K562 (cell line): ENCODE results near the gene PPM1G. TPM values are rescaled to one million over a fixed set of nuclear protein-coding genes. Genes with fewer than 3 reads are reported as not detected.

ENCODE experiments used
- ETS2 ChIP-seq: IDR thresholded peaks from 2 replicates; pipeline ENCODE4 v1.6.1; 2016; ENCODE audit warnings: borderline replicate concordance, missing genetic modification characterization, mild to moderate bottlenecking, moderate library complexity, missing compliant biosample characterization; ENCODE audit not compliant: poor library complexity, severe bottlenecking
- HNRNPL ChIP-seq: fragments of 200-400 bp; formaldehyde crosslinking; IDR thresholded peaks from 2 replicates; pipeline ENCODE4 v1.6.1; 2017; ENCODE audit warnings: low read depth, mild to moderate bottlenecking, low read length
- KAT7 ChIP-seq: sonication (generic); formaldehyde crosslinking; IDR thresholded peaks from 2 replicates; pipeline ENCODE4 v1.8.0; 2022; ENCODE audit warnings: missing genetic modification reagents, mild to moderate bottlenecking, borderline replicate concordance
- MCM7 ChIP-seq, 2 experiments: fragments of 450-650 bp; IDR thresholded peaks; 2 replicates each; pipeline ENCODE4 v1.6.1; 2016 to 2018
- MEIS2 ChIP-seq: fragments of 450-650 bp; IDR thresholded peaks from 2 replicates; pipeline ENCODE4 v1.6.1; 2014; ENCODE audit warnings: mild to moderate bottlenecking; ENCODE audit not compliant: partially characterized antibody
- SIRT6 ChIP-seq: IDR thresholded peaks from one replicate; pipeline ENCODE4 v1.6.1; 2012; ENCODE audit warnings: low read depth, mild to moderate bottlenecking, control low read depth, inconsistent platforms, low read length, moderate library complexity
- SLC30A9 ChIP-seq: fragments of 250-450 bp; sonication (Bioruptor Pico); IDR thresholded peaks from 2 replicates; pipeline ENCODE4 v1.8.0; 2022; ENCODE audit warnings: mild to moderate bottlenecking, moderate library complexity
- SRF ChIP-seq, 2 experiments: fragments of 250-450, 450-650 bp in 1 of 2; sonication (Bioruptor Pico) in 1 of 2; sonication (generic) in 1 of 2; formaldehyde crosslinking; IDR thresholded peaks; 2 replicates each; pipeline versions ENCODE4 v1.5.0 to v1.5.1; 2020 to 2022; ENCODE audit warnings: mild to moderate bottlenecking in 1 of 2, missing genetic modification reagents in 1 of 2
- TCF3 ChIP-seq: sonication (generic); formaldehyde crosslinking; IDR thresholded peaks from 2 replicates; pipeline ENCODE4 v1.4.0; 2020; ENCODE audit warnings: mild to moderate bottlenecking, missing genetic modification reagents
- TFAM ChIP-seq: fragments of 250-450 bp; sonication (Bioruptor Pico); conservative IDR thresholded peaks from 2 replicates; pipeline ENCODE4 v1.5.0; 2021; ENCODE audit warnings: mild to moderate bottlenecking, moderate library complexity
- TSC22D4 ChIP-seq: fragments of 450-650 bp; IDR thresholded peaks from 2 replicates; pipeline ENCODE4 v1.6.1; 2016; ENCODE audit warnings: missing genetic modification characterization, missing biosample characterization, control low read depth
- ZNF140 ChIP-seq: fragments of 250-450 bp; sonication (Bioruptor Pico); IDR thresholded peaks from 2 replicates; pipeline ENCODE4 v1.8.0; 2021; ENCODE audit warnings: moderate library complexity, mild to moderate bottlenecking, inconsistent platforms
- ZNF444 ChIP-seq: fragments of 250-450 bp; sonication (Bioruptor Pico); IDR thresholded peaks from 2 replicates; pipeline ENCODE4 v1.4.0; 2020; ENCODE audit warnings: mild to moderate bottlenecking, moderate library complexity
- ZNF445 ChIP-seq: fragments of 250-450 bp; sonication (Bioruptor Pico); IDR thresholded peaks from 2 replicates; pipeline ENCODE4 v1.4.0; 2020; ENCODE audit warnings: low read depth, mild to moderate bottlenecking, moderate library complexity
- ZNF583 ChIP-seq: fragments of 250-450 bp; sonication (Bioruptor Pico); IDR thresholded peaks from 2 replicates; pipeline ENCODE4 v1.4.0; 2020
- ZNF77 ChIP-seq: fragments of 250-450 bp; sonication (Bioruptor Pico); IDR thresholded peaks from 2 replicates; pipeline ENCODE4 v1.5.0; 2020
- polyA plus RNA-seq, 8 experiments: library from polyadenylated mRNA; depleted of rRNA in 4 of 8; stranded (reverse) in 5 of 8; unstranded in 3 of 8; fragments of >200 nt; fragmentation: Nextera tagmentation in 2 of 8; fragmentation: Illumina TruSeq in 1 of 8; extraction: Ambion mirVana in 2 of 8; extraction: Trizol in 1 of 8; gene quantifications; 2 replicates each; pipeline versions ENCODE4 v1.2.1 to v1.2.3, GENCODE V29; 2011 to 2014; ENCODE audit warnings: inconsistent platforms in 1 of 8, missing spikeins in 1 of 8
- total RNA-seq, 7 experiments: library from RNA; depleted of rRNA in 6 of 7; stranded (reverse); fragments of >200 nt in 6 of 7; fragmentation: Illumina TruSeq in 2 of 7; extraction: Trizol in 2 of 7; gene quantifications; 2 replicates each; pipeline versions ENCODE4 v1.2.1 to v1.2.3, GENCODE V29; 2011 to 2021; ENCODE audit warnings: low replicate concordance in 1 of 7
- TF ChIP-seq, protein P1 (sequence below): conservative IDR thresholded peaks from 2 replicates; pipeline ENCODE4 v1.6.1; 2011; ENCODE audit warnings: low read depth, mild to moderate bottlenecking, low read length; ENCODE audit not compliant: control insufficient read depth
- TF ChIP-seq, protein P2 (sequence below): fragments of 450-650 bp; IDR thresholded peaks from 2 replicates; pipeline ENCODE4 v1.6.1; 2014; ENCODE audit warnings: low read depth, mild to moderate bottlenecking, moderate library complexity, borderline replicate concordance
- TF ChIP-seq, protein P3 (sequence below), 2 experiments: fragments of 450-650 bp in 1 of 2; sonication (generic) in 1 of 2; formaldehyde crosslinking; conservative IDR thresholded peaks; 2 replicates each; pipeline versions ENCODE4 v1.4.0 to v1.8.1; 2020 to 2022; ENCODE audit warnings: mild to moderate bottlenecking in 1 of 2, missing genetic modification reagents in 1 of 2
- TF ChIP-seq, protein P4 (sequence below): sonication (generic); formaldehyde crosslinking; IDR thresholded peaks from 2 replicates; pipeline ENCODE4 v1.8.0; 2023; ENCODE audit warnings: mild to moderate bottlenecking, missing genetic modification reagents
- TF ChIP-seq, protein P5 (sequence below): fragments of 450-650 bp; formaldehyde crosslinking; IDR thresholded peaks from 2 replicates; pipeline ENCODE4 v1.4.0; 2020; ENCODE audit warnings: mild to moderate bottlenecking

The PPM1G gene
- total and polyA plus RNA-seq, 9 of the 15 experiments (the other 6 are each of a cell fraction or from before 2014, with no cell fraction given): 61.7 to 230 (median 153) TPM

DNA sequence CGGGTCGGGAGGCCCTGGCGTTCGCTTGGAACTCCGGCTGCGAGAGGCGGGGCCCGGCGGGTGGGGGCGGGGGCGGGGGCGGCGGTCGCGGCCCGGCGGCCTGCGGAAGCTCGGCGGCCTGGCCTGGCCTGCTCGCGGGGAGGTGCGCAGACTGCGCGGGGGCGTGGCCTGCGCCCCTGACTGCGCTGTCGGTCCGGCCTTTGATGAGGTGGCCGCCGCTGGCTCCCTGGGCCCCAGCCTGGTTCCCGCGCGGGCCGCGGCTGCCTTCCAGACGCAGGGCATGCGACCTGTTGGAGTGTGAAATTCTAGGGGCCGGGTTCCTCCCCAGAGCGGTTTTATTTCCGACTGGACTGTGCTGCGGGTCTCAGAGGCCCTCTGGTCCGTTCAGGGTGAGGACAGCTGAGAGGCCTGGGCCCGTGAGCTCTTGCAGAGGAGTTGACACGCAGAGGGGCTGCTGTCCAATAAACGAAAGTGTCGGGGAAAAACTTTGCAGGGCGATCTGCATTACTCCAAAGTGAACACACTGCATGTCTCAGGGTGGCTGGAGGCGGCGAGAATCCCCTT is 19.7 kb upstream of the PPM1G start (continued):
- TF ChIP-seq, protein P1, sequence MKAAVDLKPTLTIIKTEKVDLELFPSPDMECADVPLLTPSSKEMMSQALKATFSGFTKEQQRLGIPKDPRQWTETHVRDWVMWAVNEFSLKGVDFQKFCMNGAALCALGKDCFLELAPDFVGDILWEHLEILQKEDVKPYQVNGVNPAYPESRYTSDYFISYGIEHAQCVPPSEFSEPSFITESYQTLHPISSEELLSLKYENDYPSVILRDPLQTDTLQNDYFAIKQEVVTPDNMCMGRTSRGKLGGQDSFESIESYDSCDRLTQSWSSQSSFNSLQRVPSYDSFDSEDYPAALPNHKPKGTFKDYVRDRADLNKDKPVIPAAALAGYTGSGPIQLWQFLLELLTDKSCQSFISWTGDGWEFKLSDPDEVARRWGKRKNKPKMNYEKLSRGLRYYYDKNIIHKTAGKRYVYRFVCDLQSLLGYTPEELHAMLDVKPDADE: no peak; the same call in none of the 2 replicates
- TF ChIP-seq ZNF140 (CRISPR knock-in tag) (no peak), ETS2 (tag) (no peak), MEIS2 (peak; percentile 74), KAT7 (CRISPR knock-in tag) (no peak), ZNF77 (CRISPR knock-in tag) (no peak), TCF3 (CRISPR knock-in tag) (no peak), SIRT6 (no peak), ZNF445 (CRISPR knock-in tag) (no peak), TFAM (CRISPR knock-in tag) (no peak), MCM7 (IDR thresholded peaks at IDR 0.05) (no peak), HNRNPL (0 out of 2 replicates have a peak, but pooled peaks have one; percentile 8), ZNF583 (CRISPR knock-in tag) (no peak), SLC30A9 (CRISPR knock-in tag) (no peak), ZNF444 (CRISPR knock-in tag) (no peak), TSC22D4 (tag) (no peak), SRF (CRISPR knock-in tag; IDR thresholded peaks at IDR 0.05) (no peak)
- TF ChIP-seq, protein P2, sequence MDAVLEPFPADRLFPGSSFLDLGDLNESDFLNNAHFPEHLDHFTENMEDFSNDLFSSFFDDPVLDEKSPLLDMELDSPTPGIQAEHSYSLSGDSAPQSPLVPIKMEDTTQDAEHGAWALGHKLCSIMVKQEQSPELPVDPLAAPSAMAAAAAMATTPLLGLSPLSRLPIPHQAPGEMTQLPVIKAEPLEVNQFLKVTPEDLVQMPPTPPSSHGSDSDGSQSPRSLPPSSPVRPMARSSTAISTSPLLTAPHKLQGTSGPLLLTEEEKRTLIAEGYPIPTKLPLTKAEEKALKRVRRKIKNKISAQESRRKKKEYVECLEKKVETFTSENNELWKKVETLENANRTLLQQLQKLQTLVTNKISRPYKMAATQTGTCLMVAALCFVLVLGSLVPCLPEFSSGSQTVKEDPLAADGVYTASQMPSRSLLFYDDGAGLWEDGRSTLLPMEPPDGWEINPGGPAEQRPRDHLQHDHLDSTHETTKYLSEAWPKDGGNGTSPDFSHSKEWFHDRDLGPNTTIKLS: peak; percentile 89
- TF ChIP-seq, protein P3, sequence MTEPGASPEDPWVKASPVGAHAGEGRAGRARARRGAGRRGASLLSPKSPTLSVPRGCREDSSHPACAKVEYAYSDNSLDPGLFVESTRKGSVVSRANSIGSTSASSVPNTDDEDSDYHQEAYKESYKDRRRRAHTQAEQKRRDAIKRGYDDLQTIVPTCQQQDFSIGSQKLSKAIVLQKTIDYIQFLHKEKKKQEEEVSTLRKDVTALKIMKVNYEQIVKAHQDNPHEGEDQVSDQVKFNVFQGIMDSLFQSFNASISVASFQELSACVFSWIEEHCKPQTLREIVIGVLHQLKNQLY (CRISPR knock-in tag; conservative IDR thresholded peaks at IDR 0.05): no peak
- TF ChIP-seq, protein P4, sequence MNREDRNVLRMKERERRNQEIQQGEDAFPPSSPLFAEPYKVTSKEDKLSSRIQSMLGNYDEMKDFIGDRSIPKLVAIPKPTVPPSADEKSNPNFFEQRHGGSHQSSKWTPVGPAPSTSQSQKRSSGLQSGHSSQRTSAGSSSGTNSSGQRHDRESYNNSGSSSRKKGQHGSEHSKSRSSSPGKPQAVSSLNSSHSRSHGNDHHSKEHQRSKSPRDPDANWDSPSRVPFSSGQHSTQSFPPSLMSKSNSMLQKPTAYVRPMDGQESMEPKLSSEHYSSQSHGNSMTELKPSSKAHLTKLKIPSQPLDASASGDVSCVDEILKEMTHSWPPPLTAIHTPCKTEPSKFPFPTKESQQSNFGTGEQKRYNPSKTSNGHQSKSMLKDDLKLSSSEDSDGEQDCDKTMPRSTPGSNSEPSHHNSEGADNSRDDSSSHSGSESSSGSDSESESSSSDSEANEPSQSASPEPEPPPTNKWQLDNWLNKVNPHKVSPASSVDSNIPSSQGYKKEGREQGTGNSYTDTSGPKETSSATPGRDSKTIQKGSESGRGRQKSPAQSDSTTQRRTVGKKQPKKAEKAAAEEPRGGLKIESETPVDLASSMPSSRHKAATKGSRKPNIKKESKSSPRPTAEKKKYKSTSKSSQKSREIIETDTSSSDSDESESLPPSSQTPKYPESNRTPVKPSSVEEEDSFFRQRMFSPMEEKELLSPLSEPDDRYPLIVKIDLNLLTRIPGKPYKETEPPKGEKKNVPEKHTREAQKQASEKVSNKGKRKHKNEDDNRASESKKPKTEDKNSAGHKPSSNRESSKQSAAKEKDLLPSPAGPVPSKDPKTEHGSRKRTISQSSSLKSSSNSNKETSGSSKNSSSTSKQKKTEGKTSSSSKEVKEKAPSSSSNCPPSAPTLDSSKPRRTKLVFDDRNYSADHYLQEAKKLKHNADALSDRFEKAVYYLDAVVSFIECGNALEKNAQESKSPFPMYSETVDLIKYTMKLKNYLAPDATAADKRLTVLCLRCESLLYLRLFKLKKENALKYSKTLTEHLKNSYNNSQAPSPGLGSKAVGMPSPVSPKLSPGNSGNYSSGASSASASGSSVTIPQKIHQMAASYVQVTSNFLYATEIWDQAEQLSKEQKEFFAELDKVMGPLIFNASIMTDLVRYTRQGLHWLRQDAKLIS: no peak
- TF ChIP-seq, protein P5, sequence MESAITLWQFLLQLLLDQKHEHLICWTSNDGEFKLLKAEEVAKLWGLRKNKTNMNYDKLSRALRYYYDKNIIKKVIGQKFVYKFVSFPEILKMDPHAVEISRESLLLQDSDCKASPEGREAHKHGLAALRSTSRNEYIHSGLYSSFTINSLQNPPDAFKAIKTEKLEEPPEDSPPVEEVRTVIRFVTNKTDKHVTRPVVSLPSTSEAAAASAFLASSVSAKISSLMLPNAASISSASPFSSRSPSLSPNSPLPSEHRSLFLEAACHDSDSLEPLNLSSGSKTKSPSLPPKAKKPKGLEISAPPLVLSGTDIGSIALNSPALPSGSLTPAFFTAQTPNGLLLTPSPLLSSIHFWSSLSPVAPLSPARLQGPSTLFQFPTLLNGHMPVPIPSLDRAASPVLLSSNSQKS (CRISPR knock-in tag): no peak
